ENCODE results near the gene B3GNT3. TPM values are rescaled to one million over a fixed set of nuclear protein-coding genes. Genes with fewer than 3 reads are reported as not detected.

Gene B3GNT3
- total and polyA plus RNA-seq, 2 of the 4 experiments (the other 2 are of a cell fraction) = not detected

DNA sequence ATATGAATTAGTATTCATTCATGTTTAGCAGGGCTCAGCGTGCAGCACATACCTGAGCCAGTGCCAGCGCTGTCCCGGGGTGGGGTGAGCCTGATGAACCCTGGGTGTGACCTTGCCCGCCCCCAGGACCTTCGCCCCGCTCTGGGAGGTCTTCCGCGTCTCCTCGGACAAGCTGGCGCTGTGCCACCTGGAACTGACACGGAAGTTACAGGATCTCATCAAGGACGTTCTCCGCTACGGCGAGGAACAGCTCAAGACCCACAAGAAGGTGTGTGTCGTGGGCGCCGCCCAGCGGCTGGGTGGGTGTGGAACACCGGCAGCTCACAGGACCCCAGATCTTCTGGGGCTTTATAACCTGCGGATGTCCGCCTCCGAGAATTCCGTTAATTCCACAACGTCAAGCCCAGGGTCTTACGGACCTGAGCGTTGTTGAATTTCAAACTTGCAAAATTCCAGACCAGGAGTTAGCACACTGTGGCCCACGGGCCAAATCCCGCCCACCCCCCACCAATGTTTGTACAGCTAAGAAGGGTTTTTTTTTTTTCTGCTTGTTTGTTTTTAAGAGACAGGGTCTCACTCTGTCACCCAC lies 28.3 kb upstream of the B3GNT3 start (continued):
- TF ChIP-seq ELK1 (IDR thresholded peaks at IDR 0.05; ENCODE audit: borderline replicate concordance, low read depth, low read length) = no peak

DNA sequence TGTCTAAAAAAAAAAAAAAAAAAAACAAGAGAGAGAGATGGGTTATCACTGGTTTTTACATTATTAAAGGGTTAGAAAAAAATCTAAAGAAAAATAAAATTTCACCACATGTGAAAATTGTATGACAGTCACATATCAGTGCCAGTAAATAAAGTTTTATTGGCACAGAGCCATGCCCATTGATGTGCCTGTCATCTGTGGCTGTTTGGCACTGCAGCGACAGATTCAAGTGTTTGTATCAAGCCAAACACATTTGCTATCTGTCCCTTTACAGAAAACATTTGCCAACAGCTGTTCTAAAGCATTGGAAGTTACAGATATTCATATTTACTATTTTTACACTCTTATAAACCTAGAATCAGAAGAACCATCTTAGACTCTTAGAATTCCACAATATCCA lies 27.4 kb upstream of the B3GNT3 start:
- no peak overlapping the region for H3K4ac ChIP-seq (ENCODE audit: low read depth, low read length)
- ATAC-seq (ENCODE audit: low read depth) = no peak
- WGBS, 2 experiments (ENCODE audit: extremely low coverage in 2 of 2, insufficient read length in 1 of 2) = 0% methylated on average over 1 of the region's 1 CpG; no CpG with 5 or more reads in 1 of the 2 experiments
- H2AK5ac ChIP-seq (ENCODE audit: low read depth, low read length) = no peak overlapping the region
- H3K9ac ChIP-seq (ENCODE audit: low read depth, low read length) = no peak overlapping the region
- no TSS peak for BruUV-seq (replicated peaks)
- intact Hi-C loops (cut with micrococcal nuclease) (loop anchor here (10.0 kb wide), 2 partner anchors 273 to 313 kb away; no protein-coding TSS in a partner anchor), dilution Hi-C loops (cut with HindIII; ENCODE audit: low sequenced_read_pairs, unreplicated experiment) (no loop called here), in situ Hi-C loops (cut with MboI; ENCODE audit: low sequenced_read_pairs) (no loop called here)
- H4K20me1 ChIP-seq (ENCODE audit: insufficient read depth, low read length) = no peaks in the 10 kb centered on the region
- no peak overlapping the region for H2BK20ac ChIP-seq (ENCODE audit: low read depth, low read length)
- peaks cover 3% of the 10 kb centered on the region; the same call in 1 of the 2 replicates for H3K27me3 ChIP-seq (ENCODE audit: control insufficient read depth, insufficient read depth, low read length)
- no peak overlapping the region for H3K4me3 ChIP-seq (ENCODE audit: insufficient read depth, low read depth, low read length)
- no peak overlapping the region for H3K23ac ChIP-seq (ENCODE audit: low read depth, low read length)
- ChIA-PET POLR2A (ENCODE audit: unreplicated experiment) (no interaction called here), CTCF (interaction anchor here (1.1 to 1.7 kb wide), 4 partner anchors 29 to 65 kb away, joined by 3 to 7 read pairs (median 6); no protein-coding TSS in a partner anchor)
- no peak overlapping the region for H2AK9ac ChIP-seq (replicated peaks; ENCODE audit: low read depth, low read length, poor library complexity)
- H2BK5ac ChIP-seq (ENCODE audit: low read depth, low read length, poor library complexity, severe bottlenecking) = no peak overlapping the region
- no peak for DNase-seq
- no peak overlapping the region for H4K8ac ChIP-seq (ENCODE audit: low read depth in 2 of 2, low read length in 2 of 2)
- H4K5ac ChIP-seq (ENCODE audit: low read depth, low read length) = no peak overlapping the region
- no peak overlapping the region for H3K4me2 ChIP-seq (ENCODE audit: low read depth, low read length)
- H3K4me1 ChIP-seq (ENCODE audit: control insufficient read depth, insufficient read depth, low read length) = no peaks in the 10 kb centered on the region
- H3K14ac ChIP-seq (replicated peaks; ENCODE audit: low read depth, low read length) = no peak overlapping the region
- no peaks in the 10 kb centered on the region for H3K79me1 ChIP-seq (ENCODE audit: low read depth in 1 of 2, low read length in 2 of 2)
- no peak overlapping the region for H3K27ac ChIP-seq (ENCODE audit: insufficient read depth, low read length)
- H4K91ac ChIP-seq (ENCODE audit: insufficient read depth, low read depth, low read length) = no peak overlapping the region
- H2AFZ ChIP-seq (replicated peaks; ENCODE audit: low read length, poor library complexity) = no peak overlapping the region
- H2BK120ac ChIP-seq (ENCODE audit: low read depth, low read length) = no peak overlapping the region
- no peak overlapping the region for H2BK15ac ChIP-seq (ENCODE audit: low read depth, low read length)
- no peak overlapping the region for H3K18ac ChIP-seq (ENCODE audit: low read depth, low read length)
- no peaks in the 10 kb centered on the region for H3K36me3 ChIP-seq (ENCODE audit: control insufficient read depth, insufficient read depth, low read length)
- no peak overlapping the region for H3K56ac ChIP-seq (ENCODE audit: extremely low read depth, insufficient read depth, low read length)
- no peaks in the 10 kb centered on the region for H3K9me1 ChIP-seq (ENCODE audit: insufficient read depth, low read length)
- no peaks in the 10 kb centered on the region for H3K9me3 ChIP-seq (ENCODE audit: control insufficient read depth, insufficient read depth, low read length)
- no peak for TF ChIP-seq FOS (IDR thresholded peaks at IDR 0.05; ENCODE audit: low read depth, low read length)
- no peak for TF ChIP-seq RAD21 (IDR thresholded peaks at IDR 0.05; ENCODE audit: low read length)
